ENCODE measurements around the gene MED25.

MED25 gene

GRCh38 chr19:49858088-49858985, 40.2 kb downstream of the MED25 start:
- ATAC-seq (no peak), DNase-seq (no peak)

DNA sequence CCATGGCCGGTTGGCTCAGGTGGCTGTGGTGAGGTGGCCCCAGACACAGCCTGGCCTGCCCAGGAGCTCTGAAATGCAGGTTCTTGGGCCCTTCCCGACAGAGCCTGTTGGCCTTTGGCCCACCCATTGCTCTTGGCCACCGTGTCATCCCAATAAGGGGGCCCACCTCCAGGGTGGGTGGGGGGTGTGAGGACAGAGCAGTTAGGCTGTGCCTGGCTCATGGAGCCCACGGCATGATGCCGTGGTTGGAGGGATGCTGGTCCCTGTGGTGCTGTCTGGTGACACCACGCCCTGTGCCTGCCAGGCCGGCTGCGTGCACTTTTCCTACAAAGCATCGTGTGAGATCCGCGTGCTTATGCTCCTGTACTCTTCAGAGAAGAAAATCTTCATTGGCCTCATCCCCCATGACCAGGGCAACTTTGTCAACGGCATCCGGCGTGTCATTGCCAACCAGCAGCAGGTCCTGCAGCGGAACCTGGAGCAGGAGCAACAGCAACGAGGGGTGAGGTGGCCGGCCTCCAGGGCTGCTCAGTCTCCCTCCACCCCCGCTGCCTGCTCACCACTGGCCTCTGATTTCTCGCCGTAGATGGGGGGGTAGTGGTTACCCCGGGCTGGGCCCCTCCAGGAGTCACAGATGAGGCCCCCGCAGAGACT, 41.7 kb downstream of the MED25 start:
- DNase-seq: no peak

DNA sequence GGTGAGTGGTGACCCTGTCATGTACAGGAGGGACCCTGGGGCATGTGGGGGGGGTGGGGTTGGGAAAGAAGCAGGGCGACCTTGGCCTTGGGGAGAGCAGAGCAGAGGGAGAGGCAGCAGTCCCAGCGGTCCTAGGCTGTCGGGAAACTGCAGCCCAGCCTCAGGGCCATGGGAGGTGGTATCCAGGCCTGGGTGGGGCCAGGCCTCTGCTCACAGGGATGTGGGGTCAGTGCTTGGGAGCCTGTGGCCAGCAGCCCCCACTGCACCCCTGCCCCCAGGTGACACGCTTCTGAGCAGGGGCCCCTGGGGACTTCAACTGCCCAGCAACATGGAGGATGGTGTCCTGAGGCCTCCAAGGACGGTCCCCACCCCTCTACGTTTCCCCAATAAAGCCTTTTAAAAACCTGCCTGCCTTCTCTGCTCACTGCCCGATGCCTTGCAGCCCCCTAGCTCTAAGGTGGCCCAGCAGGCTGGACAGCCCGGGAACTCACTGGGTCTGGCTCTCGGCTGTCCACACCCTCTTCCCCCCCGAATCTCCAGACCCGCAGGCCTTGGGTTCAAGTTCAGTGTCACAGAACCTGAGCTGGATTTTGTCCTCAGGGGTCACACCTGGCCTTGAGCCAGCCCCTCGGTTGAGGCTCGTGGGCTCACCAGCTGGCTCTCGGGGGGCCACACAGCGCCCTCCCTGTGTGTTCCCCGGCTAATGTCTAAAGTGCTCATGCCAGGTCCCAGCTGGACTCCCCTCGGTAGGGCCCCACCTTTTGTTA, 42.4 kb downstream of the MED25 start:
- DNase-seq (no peak), ATAC-seq (no peak)

More for the DNA sequence above, 41.7 kb downstream of the MED25 start:
- ATAC-seq: no peak

- DNase-seq: no peak
Measured at GRCh38 chr19:49861107-49861506, 43.0 kb downstream of the MED25 start.

DNA sequence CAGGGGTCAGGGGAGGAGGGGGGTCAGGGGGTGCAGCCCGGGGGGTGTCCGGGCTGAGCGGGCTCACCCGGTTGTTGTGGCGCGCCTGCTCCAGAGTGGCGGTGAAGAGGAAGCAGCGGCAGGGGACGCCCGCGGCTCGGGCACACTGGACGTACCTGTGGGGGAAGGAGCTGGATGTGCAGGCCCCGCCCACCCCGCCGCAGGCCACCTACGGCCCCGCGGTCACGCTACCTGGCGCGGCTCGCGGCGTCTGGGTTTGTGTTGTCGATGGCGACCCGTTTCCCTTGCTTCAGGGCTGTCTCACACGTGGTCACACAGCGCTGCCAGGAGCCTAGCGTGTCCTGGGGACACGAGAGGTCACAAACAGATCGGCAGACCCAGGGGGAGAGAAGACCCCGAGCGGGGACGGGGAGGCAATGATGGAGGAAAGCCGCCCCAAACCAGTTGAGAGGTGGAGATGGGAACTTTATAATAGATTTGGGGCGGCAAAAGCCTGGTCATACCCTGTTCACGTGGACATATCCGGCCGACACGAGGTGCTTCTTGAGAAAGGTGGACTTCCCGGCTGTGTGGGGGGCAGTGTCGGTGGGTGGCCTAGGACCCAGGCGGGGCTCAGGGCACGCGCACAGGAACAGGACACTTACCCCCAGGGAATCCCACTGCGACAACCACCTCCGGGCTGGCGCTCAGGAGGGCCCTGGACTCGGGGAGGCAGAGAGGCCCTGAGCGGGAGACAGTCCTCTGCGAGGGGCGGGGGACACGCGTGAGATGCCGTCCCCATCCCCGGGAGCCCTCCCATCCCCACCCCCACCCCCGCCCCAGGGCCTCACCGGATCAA, 43.7 kb downstream of the MED25 start:
- DNase-seq (no peak), ATAC-seq (no peak)

More at GRCh38 chr19:49861107-49861506, 43.0 kb downstream of the MED25 start:
- no peak for ATAC-seq

- DNase-seq (peak; percentile 48), ATAC-seq (no peak)
Measured at GRCh38 chr19:49862391-49863253, 44.5 kb downstream of the MED25 start.

- no peak for ATAC-seq
- no peak for DNase-seq
Measured at GRCh38 chr19:49863254-49863934, 45.3 kb downstream of the MED25 start.

- no peak for ATAC-seq
- no peak for DNase-seq
Measured at GRCh38 chr19:49863935-49864320, 45.8 kb downstream of the MED25 start.

DNA sequence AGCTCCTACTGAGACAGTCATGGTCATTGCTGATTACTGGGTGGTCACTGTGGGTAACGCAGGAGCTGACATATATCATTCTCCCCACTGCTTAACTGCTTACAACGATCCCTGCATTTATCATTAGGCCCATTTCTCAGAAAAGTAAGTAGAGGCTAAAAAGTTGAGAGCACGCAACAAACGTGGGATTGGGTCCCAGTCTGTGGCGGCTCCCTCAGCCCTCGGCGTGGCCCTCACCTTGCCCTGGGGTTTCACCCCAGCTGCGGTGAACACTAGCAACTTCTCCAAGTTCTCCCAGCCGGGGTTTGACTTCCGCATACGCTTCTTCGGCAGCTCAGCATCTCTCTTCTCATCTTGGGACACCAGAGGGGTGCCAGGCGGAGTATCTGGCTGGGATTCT, 46.8 kb downstream of the MED25 start:
- ATAC-seq (no peak), DNase-seq (no peak)

DNA sequence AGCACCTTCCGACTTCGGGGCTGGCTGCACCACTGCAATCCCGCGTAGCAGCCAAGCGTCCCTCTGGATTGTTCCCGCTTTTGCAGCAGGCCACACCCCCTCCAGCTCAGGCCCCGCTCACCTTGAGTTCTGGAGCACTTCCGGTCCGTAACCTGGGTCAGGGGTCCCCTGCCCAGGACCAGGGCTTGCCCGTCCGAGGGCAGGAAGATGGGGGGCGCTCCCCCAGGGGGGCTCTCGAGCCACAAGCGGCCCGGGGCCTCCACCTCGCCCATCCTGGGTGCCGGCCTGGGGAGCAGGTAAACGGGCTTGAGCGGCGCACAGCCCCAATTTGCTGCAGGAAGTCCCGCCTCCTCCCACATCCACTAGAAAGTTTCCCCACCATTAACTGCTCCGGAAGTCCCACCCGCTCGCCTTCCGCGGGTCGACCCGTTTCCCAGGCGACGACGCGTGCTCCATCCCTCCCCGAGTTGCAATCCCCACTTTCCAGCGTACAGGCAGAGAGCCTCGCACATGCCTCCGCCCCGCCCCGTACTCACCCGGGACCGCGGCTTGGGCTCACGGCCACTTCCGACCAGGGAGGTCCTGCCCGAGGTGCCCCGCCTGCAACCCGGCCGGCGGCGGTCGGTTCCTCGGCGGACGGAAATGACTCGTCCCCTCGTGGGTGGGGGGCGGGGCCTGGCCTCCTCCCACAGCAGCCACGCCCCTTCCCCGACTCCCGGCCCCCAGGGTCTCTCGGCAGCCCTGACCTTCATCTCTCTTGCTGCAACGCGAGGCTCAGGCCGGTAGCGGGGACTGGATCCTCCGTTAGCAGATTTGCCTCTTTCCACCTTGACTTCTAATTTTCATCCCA, 49.1 kb downstream of the MED25 start, which contains the start of gene PNKP:
Gene PNKP, minus strand, starts transcription at position 644 of the 850 bp plus-strand sequence. Its CDS starts 372 bp downstream, at position 272.
- DNase-seq (peak; percentile 86), ATAC-seq (peak; percentile 54)

- ATAC-seq (peak; percentile 6), DNase-seq (no peak)
Measured at GRCh38 chr19:49869009-49869483, 51.0 kb downstream of the MED25 start.

- DNase-seq (peak; percentile 89), ATAC-seq (peak; percentile 84)
Measured at GRCh38 chr19:49869484-49870308, 51.6 kb downstream of the MED25 start.

DNA sequence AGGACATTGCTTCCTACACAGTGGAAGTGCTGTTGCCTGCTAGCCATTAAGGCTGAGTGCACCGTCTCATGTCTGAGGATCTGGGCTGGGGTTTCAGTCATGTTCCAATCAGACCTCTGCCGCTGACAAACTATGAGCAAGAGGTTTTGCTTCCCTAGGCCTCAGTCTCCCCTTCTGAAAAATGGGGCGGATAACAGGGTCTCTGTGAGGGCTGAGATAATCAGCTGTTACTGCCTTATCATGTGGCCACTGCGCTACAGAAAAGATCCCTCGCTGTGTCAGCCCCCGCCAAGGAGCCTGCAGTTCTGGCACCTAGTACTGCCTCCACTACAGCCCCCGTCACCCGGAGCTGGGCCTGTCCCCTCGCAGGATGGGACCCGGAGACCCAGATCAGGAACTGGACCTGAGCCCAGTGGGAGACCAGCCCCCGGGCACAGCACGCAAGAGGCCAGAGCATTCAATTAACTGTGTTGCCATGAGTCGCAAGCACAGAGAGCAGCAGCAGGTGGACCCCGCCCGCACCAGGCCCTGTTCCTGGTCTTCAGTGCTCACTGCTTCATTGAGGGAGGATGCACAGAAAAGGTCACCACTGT, 52.3 kb downstream of the MED25 start:
- ATAC-seq (no peak), DNase-seq (no peak)

DNA sequence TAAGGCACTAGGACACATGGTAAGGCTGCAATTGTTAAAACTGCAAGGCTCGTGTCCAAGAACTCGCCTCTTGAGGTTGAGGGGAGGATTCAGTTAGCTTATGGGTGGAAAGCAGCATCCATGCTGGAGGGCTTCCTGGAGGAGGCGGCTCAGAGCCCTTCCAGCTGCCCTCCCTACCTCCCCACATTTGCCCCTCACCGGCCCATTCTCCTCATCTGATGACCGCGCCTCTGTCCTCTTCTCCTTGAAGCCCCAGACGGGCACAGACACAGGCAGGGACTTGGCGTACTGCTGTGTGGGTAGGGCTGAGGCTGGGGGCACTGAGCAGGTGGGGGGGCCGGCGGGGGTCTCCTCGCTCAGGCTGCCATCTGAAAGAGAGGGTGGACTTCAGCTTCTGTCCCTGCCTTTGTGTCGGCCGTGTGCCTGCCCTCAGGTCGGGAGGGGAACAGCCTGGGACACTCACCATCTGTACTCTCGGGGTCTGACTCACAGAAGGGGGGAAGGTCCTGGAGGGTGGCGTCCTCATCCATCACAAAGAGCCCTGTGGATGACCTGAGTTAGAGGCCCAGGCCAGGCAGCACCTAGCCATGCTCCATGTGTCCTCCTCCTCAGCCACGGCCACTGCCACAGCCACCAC, 53.4 kb downstream of the MED25 start:
- ATAC-seq: no peak

GRCh38 chr19:49872245-49873128, 54.4 kb downstream of the MED25 start:
- no peak for ATAC-seq
- no peak for DNase-seq

More for the DNA sequence above, 53.4 kb downstream of the MED25 start:
- DNase-seq: no peak

GRCh38 chr19:49873129-49873521, 55.0 kb downstream of the MED25 start:
- DNase-seq (no peak), ATAC-seq (no peak)
